Left ventricle myocardium inferior (tissue), 1 donor: ENCODE results near the gene DGKE. TPM values are rescaled to one million over a fixed set of nuclear protein-coding genes. Genes with fewer than 3 reads are reported as not detected.

Experiments
- DNase-seq: peaks from one replicate; pipeline ENCODE4 v3.0.0-alpha.2; 2020
- H3K27ac ChIP-seq: fragments of 200-600 bp; replicated peaks from 2 replicates; pipeline ENCODE4 v1.8.0; 2021
- H3K27me3 ChIP-seq: fragments of 200-600 bp; 2 replicates; pipeline ENCODE4 v1.8.0; 2021; ENCODE audit warnings: low read depth
- H3K36me3 ChIP-seq: fragments of 200-600 bp; 2 replicates; pipeline ENCODE4 v1.8.0; 2021
- H3K4me1 ChIP-seq: fragments of 200-600 bp; 2 replicates; pipeline ENCODE4 v1.8.0; 2021
- H3K4me3 ChIP-seq: fragments of 200-600 bp; 2 replicates; pipeline ENCODE4 v1.8.0; 2021; ENCODE audit warnings: mild to moderate bottlenecking, moderate library complexity
- H3K9me3 ChIP-seq: fragments of 200-600 bp; replicated peaks from 2 replicates; pipeline ENCODE4 v1.8.0; 2021
- intact Hi-C: fragments of 100-400 bp; cut with micrococcal nuclease; formaldehyde crosslinking; loops from one replicate; pipeline ENCODE4 v1.11.0; 2022
- total RNA-seq: library from RNA; stranded (reverse); fragmentation: NEBNext Ultra II Directional; extraction: Animal tissue kit (Norgen Biotek cat#: 25700); gene quantifications from one replicate; pipeline ENCODE4 v1.2.1, GENCODE V29; 2021
- TF ChIP-seq, protein P1 (sequence below): fragments of 200-600 bp; IDR thresholded peaks from 2 replicates; pipeline ENCODE4 v1.8.0; 2021; ENCODE audit warnings: antibody characterized with exemption, mild to moderate bottlenecking, borderline replicate concordance
- donor health status: DM: no; HTN: yes; CAD: no; lungs with severe emphysema.

The DGKE gene
- total RNA-seq, 1 donor from 2014 or later = 4.2 TPM

DNA sequence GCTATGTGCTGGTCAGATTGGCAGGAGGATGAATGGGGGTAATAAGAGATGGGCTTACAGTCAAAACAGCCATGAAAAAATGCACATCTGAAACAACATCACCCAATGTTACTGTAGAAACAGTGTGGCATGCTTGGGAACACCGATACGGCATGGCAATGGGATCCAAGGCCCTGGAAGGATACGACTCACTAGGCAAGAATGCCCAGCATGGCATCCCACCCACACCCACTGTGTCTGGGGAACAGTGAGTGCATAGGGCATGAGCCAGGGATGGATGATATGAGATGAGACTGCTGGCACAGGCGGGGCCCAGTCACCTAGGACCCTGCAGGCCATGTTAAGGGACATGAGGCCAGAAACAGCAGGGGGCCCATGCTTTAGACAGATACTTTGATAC lies 68.4 kb downstream of the DGKE start:
- H3K36me3 ChIP-seq = peaks cover 100% of the 10 kb centered on the region
- no peak overlapping the region for H3K4me3 ChIP-seq
- TF ChIP-seq, protein P1, sequence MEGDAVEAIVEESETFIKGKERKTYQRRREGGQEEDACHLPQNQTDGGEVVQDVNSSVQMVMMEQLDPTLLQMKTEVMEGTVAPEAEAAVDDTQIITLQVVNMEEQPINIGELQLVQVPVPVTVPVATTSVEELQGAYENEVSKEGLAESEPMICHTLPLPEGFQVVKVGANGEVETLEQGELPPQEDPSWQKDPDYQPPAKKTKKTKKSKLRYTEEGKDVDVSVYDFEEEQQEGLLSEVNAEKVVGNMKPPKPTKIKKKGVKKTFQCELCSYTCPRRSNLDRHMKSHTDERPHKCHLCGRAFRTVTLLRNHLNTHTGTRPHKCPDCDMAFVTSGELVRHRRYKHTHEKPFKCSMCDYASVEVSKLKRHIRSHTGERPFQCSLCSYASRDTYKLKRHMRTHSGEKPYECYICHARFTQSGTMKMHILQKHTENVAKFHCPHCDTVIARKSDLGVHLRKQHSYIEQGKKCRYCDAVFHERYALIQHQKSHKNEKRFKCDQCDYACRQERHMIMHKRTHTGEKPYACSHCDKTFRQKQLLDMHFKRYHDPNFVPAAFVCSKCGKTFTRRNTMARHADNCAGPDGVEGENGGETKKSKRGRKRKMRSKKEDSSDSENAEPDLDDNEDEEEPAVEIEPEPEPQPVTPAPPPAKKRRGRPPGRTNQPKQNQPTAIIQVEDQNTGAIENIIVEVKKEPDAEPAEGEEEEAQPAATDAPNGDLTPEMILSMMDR = no peak
- no peak overlapping the region for H3K27ac ChIP-seq
- intact Hi-C loops = no loop called here
- no peak for DNase-seq
- peaks cover 22% of the 10 kb centered on the region for H3K4me1 ChIP-seq
- H3K27me3 ChIP-seq = no peaks in the 10 kb centered on the region
- H3K9me3 ChIP-seq = no peaks in the 10 kb centered on the region

DNA sequence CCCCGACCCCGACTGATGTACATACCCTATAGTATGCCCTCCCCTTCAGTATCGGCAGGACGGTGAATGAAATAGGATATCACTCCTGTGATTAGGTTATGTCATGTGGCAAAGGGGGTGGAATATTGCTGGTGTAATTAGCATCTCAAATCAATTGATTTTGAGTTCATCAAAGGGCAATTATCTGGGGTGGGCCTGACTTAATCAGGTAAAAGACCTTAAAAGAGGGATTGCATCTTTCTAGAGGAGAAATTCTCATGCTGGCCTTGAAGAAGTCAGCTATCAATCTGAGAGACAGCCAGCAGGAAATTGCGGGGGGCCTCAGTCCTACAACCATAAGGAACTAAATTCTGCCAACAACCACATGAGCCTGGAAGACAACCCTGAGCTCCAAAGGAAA lies 69.6 kb downstream of the DGKE start:
- Histone ChIP-seq H3K9me3 (no peaks in the 10 kb centered on the region), H3K27me3 (no peaks in the 10 kb centered on the region), H3K36me3 (peaks cover 100% of the 10 kb centered on the region), H3K4me3 (no peak overlapping the region), H3K27ac (no peak overlapping the region), H3K4me1 (peaks cover 27% of the 10 kb centered on the region)
- intact Hi-C loops = no loop called here
- no peak for DNase-seq
- TF ChIP-seq, protein P1 = no peak

DNA sequence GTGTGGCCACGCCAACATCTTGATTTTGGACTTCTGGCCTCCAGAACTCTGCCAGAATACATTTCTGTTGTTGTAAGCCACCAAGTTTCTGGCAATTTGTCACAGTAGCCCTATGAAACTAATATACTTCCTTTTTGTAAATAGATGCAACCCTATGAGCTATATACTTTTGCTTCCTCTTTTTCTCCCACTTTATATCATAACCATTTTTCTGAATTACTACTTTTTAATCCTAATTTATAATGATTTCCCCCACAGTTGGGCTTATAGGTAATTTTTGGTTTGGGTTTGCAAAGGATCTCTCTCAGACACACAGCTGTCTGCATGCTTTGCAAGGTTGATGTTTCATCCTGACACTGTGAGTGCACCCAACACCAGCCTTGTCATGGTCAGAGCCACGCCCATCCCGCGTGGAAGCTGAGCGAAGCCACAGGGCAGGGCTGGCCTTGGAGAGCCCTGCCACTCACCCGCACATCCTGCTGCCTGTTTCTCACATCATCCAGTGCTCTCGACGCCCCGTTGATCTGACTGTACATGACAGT lies 74.1 kb downstream of the DGKE start:
- Histone ChIP-seq H3K27me3 (no peaks in the 10 kb centered on the region), H3K4me1 (peaks cover 50% of the 10 kb centered on the region), H3K4me3 (no peak overlapping the region), H3K27ac (peak overlapping the region; percentile 96), H3K9me3 (no peaks in the 10 kb centered on the region), H3K36me3 (peaks cover 59% of the 10 kb centered on the region)
- intact Hi-C loops = no loop called here
- TF ChIP-seq, protein P1 = no peak
- DNase-seq = peak; percentile 65

DNA sequence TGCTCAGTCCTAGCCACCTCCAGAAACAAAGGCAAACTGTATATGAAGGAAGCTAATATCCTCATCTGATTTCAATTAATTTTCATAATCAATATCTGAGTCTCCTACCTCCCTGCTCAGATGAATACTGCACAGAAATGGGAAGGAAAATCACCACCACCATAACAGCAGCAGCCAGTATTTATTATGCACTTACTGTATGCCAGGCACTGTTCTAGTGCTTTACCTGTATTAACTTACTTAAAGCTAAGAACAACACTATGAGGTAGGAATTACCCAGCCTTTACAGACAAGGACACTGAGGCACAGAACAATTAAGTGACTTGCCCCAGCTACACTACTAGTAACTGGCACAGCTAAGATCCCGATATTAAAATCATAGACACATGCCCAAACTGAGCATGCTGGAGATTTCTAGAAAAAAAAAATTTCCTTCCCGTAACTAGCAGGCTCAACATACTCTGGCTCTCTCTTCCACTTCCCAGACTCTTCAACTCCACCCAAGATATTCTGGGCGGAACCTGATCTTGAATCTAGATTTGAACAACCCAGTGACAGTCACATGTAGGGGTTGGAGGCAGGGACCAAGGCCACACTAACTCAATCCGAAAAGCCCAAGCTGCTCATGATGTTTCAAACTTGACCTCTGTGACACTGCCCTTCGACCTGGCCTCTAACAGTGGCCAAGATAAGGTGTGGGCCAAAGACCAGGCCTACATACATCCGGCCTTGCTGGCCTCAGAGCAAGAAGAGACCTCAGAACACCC lies 76.0 kb downstream of the DGKE start:
- intact Hi-C loops = no loop called here
- no peaks in the 10 kb centered on the region for H3K9me3 ChIP-seq
- H3K36me3 ChIP-seq = peaks cover 40% of the 10 kb centered on the region
- H3K27me3 ChIP-seq = no peaks in the 10 kb centered on the region
- H3K4me1 ChIP-seq = peaks cover 68% of the 10 kb centered on the region
- H3K4me3 ChIP-seq = peak overlapping the region; percentile 95
- DNase-seq = no peak
- TF ChIP-seq, protein P1 = no peak
- H3K27ac ChIP-seq = peak overlapping the region; percentile 96

DNA sequence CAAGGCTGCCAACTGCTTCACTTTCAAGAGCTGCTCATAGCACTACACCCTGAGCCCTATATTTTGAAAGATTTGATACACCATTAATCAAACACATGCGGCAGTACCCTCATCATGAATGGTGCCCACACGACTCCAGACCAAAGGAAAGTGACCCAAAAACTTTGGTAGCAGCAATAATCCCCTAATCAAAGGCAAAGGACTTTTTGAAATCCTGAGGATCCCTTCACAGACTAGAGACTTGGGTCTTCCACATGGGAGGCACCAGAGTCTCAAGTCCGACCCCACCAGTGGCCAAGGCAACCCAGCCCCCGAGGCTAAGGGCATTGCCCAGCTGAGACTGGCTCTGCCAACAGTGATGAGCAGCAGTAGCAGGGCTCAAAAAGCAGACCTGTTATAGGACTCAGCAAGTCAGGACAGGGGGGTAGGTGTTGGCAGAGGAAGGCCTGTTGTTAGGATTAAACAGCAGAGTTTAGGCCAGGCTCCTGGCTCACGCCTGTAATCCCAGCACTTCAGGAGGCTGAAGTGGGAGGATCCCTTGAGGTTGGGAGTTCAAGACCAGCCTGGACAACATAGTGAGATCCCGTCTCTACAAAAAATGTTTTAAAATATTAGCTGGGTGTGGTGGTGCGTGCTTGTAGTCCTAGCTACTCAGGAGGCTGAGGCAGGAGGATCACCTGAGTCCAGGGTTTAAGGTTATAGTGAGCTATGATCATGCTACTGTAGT lies 76.7 kb downstream of the DGKE start:
- H3K36me3 ChIP-seq = peaks cover 33% of the 10 kb centered on the region
- peak overlapping the region; percentile 96 for H3K27ac ChIP-seq
- no peaks in the 10 kb centered on the region for H3K9me3 ChIP-seq
- no peak for DNase-seq
- intact Hi-C loops = no loop called here
- H3K4me3 ChIP-seq = peak overlapping the region; percentile 95
- TF ChIP-seq, protein P1 = no peak
- no peaks in the 10 kb centered on the region for H3K27me3 ChIP-seq
- peaks cover 76% of the 10 kb centered on the region for H3K4me1 ChIP-seq
